ENCODE measurements around the gene LSM4.
A peak's percentile ranks its signal among the peaks of the same experiment; 100 is the strongest.
"Not testable (repeated sequence)": the region's sequence is repeated elsewhere in the genome, so short reads cannot be mapped to it uniquely, and the experiment has no call there.

The LSM4 gene

GRCh38 chr19:18340990-18341868 lies 18.4 kb upstream of the LSM4 start:
- DNase-seq (ENCODE audit: low read depth, low spot score), result no peak

DNA sequence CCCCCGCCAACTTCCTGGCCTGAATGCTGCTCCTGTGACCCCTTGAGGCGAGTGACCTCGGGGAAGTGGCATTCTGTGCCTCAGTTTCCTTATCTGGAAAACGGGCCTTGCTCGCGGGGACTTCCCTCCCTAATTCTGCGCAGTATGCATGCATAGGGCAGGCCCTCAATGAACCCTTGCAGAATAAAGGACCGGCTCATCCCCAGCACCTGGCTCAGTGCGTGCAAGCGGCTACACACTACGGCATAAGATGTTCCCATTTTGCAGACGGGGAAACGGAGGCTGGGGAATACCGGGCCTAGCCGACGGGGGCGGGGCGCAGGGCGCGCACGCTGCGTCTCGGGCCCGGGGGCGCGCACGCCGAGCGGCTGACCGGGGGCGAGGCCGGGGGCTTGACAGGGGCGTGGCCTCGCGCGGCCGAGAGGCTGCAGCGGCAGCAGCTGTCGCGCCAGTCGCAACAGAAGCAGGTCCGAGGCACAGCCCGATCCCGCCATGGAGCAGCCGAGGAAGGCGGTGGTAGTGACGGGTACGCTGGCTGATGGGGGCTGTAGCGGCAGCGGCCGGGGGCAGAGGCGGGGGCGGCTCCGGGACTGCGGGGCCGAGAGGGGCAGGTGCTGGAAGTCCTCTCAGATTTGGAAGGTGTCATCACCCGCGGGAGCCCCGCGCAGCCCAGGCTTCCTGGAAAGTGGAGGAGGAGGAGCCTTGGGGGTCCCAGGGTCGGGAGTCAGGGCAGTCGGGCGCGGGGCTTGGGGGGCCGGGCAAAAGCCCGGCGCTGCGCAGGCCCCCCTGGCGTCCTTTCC lies 17.5 kb upstream of the LSM4 start, which contains the start of gene PGPEP1:
Gene PGPEP1 (plus strand): TSS at position 409 of the 800 bp plus-strand sequence. CDS start 84 bp downstream, at position 493.
- no peak for DNase-seq (ENCODE audit: low read depth, low spot score)

- no peak for DNase-seq (ENCODE audit: low read depth, low spot score)
Observed at GRCh38 chr19:18339723-18340122, 16.8 kb upstream of the LSM4 start.

- DNase-seq (ENCODE audit: low read depth, low spot score), result no peak
Observed at GRCh38 chr19:18338541-18338940, 15.7 kb upstream of the LSM4 start.

GRCh38 chr19:18336121-18336520 lies 13.2 kb upstream of the LSM4 start:
- no peak for DNase-seq (ENCODE audit: low read depth, low spot score)

DNA sequence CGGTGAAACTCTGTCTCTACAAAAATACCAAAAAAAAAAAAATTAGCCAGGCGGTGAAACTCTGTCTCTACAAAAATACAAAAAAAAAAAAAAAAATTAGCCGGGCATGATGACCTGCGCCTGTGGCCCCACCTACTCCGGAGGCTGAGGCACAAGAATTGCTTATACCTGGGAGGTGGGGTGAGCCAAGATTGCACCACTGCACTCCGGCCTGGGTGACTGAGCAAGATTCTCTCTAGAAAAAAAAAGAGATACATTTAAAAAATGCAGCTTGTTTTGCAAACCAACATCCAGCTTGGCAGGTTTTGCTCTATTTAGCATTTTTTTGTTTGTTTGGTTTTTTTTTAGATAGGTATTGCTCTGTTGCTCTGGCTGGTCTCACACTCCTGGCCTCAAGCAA lies 10.8 kb upstream of the LSM4 start:
- DNase-seq (ENCODE audit: low read depth, low spot score), result no peak

DNA sequence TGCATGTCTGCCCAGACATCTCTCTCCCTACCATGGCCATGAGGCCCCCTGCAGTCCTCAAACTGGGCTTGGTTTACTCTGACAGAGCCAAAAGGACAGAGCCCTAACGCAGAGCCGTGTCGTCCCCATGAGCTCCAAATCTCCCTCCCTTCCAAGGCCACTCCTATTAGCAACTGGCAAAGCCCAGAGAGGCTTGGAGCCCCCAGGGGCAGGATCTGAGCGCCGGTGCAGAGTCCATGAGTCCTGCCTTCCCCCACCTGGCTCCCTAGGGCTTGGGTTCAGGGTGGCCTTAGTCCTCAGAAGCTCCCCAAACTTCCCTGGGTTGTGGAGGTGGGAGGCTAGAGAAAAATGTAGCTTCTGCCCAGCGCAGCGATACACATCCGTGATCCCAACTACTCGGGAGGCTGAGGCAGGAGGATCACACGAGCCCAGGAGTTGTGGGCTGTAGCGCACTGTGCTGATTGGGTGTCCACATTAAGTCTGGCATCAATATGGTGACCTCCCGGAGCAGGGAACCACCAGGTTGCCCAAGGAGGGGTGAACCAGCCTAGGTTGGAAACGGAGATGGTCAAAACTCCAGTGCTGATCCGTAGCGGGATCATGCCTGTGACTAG lies 10.1 kb upstream of the LSM4 start:
- no peak for DNase-seq (ENCODE audit: low read depth, low spot score)

- DNase-seq (ENCODE audit: low read depth, low spot score), result no peak
Observed at GRCh38 chr19:18330868-18331267, 8.0 kb upstream of the LSM4 start.

- DNase-seq (ENCODE audit: low read depth, low spot score), result no peak
Observed at GRCh38 chr19:18329035-18329376, 6.1 kb upstream of the LSM4 start.

- peak; percentile 95 for DNase-seq (ENCODE audit: low read depth, low spot score)
Observed at GRCh38 chr19:18328340-18329034, 5.6 kb upstream of the LSM4 start.

DNA sequence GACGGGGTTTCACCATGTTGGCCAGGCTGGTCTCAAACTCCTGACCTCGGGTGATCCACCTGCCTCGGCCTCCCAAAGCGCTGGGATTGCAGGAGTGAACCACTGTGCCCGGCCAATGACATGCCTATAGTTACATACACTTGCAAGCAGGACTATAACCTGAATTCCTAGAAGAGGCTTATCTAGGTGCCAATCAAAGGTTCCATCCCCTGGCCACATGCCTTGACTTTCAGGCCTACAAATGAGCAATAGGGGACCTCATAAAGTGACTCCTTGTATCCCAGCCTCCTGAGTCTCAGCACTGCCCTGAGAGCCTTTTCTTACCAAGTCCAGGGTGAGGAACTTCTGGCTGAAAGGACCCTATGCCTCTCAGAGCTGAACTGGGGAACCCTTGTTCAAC lies 3.9 kb upstream of the LSM4 start:
- DNase-seq (ENCODE audit: low read depth, low spot score), result no peak

DNA sequence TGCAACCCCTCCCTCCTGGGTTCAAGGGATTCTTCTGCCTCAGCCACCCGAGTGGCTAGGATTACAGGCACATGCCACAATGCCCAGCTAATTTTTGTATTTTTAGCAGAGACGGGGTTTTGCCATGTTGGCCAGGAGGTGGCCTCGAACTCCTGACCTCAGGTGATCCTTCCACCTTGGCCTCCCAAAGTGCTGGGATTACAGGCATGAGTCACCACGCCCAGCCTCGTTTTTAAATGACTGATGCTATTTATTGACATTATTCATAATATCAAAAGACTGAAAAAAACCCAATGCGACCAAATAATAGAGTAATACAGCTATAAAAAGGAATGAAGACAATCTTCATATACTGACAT lies 1.5 kb upstream of the LSM4 start:
- not testable (repeated sequence) for DNase-seq (ENCODE audit: low read depth, low spot score)

GRCh38 chr19:18322318-18322758 lies 538 bp downstream of the LSM4 start:
- DNase-seq (ENCODE audit: low read depth, low spot score), result no peak

GRCh38 chr19:18321734-18322102 lies 1.2 kb downstream of the LSM4 start:
- no peak for DNase-seq (ENCODE audit: low read depth, low spot score)

DNA sequence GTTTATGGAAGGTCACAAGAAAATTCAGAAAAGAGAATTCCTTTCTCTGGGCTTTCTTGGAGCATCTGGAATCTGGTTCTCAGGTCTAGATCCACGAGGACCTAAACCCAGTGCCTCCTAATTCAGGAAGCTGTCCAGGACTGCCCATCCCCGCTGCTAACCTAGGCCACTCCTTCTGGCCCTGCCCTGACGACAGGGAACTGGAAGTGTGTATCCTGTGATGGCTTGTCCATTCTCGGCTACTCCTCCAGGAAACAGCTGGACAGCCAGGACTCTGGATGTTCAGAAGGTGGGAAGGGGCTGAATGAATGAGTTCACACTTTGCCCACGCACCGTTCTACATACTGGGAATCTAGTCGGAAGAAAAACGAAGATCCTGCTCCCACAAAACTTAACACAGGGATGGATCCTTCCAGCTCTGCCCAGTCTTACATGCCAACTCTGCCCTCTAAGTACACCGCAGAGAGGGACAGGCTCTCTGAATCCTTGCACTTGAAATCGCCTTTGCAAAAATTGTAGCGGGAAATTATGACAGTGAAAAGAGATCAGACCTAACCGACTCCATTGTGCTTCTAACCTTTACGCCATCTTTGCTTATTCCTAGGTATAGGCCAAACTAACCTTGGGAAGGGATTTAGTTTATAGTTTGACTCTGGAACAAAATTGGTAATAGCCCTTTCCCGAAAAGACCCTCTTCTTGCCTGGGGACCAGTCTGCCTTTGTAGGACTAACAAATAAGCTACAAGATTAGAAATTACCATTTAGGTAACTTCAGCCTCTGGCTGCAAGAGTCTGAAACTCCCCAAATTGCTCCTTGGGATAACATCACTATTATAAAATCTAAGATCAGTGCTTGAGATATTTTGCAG lies 1.8 kb downstream of the LSM4 start:
- no peak for DNase-seq (ENCODE audit: low read depth, low spot score)

DNA sequence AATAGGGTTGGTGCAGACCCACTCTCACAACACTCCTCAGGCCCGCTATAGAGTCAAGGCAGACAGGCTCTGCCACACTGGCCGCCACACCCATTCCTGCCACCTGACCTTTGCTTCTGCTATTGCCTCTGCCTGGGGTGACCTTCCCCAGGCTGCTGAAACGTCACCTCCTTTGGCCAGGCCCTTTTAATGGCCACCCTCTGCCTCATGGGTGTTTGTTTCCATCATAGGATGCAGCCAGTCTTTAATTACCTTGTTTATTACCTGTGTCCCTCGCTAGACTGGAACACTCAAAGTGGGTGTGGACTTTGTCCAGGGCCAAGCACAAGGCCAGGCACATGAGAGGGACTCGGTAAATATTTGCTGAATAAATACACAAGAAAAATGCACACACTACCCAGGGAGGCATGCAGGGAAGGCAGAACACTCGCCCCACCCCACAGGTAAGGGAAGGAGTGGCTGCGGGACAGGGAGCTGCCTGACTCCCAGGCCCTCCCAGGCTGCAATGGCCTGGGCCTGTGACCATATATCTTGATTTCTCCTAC lies 3.2 kb downstream of the LSM4 start:
- DNase-seq (ENCODE audit: low read depth, low spot score), result no peak

DNA sequence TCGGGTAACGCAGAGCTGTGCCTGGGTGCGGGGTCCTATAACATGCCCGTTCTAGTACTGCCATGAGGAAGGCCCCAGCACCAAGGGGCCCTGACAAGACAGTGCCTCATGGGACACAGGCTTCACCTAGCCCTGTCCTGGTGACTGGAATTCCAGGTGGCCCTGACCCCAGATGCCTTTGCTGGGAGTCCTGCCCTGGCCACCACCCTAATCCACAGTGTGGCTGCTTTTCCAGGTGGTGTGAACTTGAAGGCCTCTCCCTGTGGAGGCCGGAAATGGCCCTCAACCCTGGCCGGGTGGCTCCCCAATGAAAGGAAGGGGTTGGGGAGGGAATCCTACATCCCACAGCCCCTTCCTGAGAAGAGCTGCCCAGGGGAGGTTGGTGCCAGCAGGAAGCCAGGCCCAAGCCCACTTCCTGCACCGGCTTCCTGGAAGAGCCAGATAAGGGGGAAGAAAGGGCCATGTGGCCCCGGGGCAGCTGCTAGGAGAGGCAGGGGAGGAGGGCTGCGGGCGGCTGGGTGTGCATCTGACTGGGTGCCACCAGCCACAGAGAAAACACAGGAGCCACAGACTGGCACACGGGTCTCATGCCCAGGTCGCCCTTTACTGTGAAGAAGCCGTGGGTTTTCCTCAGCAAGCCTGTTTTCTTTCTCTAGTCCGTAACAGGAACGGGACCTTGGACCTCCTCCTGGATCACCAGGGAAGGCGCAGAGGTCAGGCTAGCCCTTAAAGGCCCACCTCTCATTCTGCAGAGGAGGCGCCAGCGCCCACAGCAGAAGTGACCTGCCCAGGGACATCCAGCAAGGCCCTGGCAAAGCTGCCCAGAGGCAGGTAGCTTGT lies 4.7 kb downstream of the LSM4 start:
- no peak for DNase-seq (ENCODE audit: low read depth, low spot score)

GRCh38 chr19:18313398-18313797 lies 9.5 kb downstream of the LSM4 start:
- no peak for DNase-seq (ENCODE audit: low read depth, low spot score)

GRCh38 chr19:18312092-18312534 lies 10.8 kb downstream of the LSM4 start:
- no peak for DNase-seq (ENCODE audit: low read depth, low spot score)

Measured in brain pericyte (primary cell).